HCT116 (cell line): ENCODE results near the gene VPS37B. TPM values are rescaled to one million over a fixed set of nuclear protein-coding genes. Genes with fewer than 3 reads are reported as not detected.

Source experiments
- ATAC-seq: fragments of 200-7000 bp; cut with Tn5 transposase; 2 replicates; pipeline ENCODE4 v1.9.1; 2020; ENCODE audit warnings: mild to moderate bottlenecking, moderate library complexity
- BruUV-seq: library from RNA; stranded (reverse); fragments of 400-500 nt; replicated peaks from 2 replicates; lab custom pipeline; 2021; lab: Mats Ljungman, UMichigan
- CTCF ChIA-PET: fragments of 300-600 bp; sonication (Branson Sonifier 250); formaldehyde crosslinking; loops from one replicate; lab custom pipeline; 2021; ENCODE audit warnings: antibody characterized with exemption; lab: Charles Lee
- POLR2A ChIA-PET: fragments of 300-600, 350-600 bp; sonication (Branson Sonifier 250); formaldehyde crosslinking; loops from one replicate; lab custom pipeline; 2021; ENCODE audit warnings: antibody characterized with exemption; lab: Charles Lee
- RAD21 ChIA-PET, 2 experiments: fragments of 300-600 bp; sonication (Branson Sonifier 250); formaldehyde crosslinking; loops; one replicate each; lab custom pipeline; 2023; ENCODE audit warnings: low total read pairs in 2 of 2; ENCODE audit not compliant: uncharacterized antibody in 2 of 2, unreplicated experiment in 2 of 2, low non-redundant PET in 1 of 2; lab: Charles Lee
- DNase-seq: peaks from one replicate; pipeline ENCODE4 v3.0.0-alpha.2; 2010; ENCODE audit warnings: low read depth, low spot score
- H2AFZ ChIP-seq: fragments of 200-600 bp; shearing (Covaris generic), sonication (generic); 2 replicates; pipeline ENCODE4 v1.6.1; 2017; ENCODE audit warnings: low read depth, mixed run types, mixed read lengths, antibody characterized with exemption, low read length; ENCODE audit not compliant: poor library complexity, severe bottlenecking
- H3K27ac ChIP-seq: 2 replicates; pipeline ENCODE4 v1.5.1; 2012; ENCODE audit warnings: low read depth, low read length
- H3K27me3 ChIP-seq: fragments of 200-600 bp; sonication (generic); 2 replicates; pipeline ENCODE4 v1.6.1; 2016; ENCODE audit warnings: mixed run types, low read length, mixed read lengths; ENCODE audit not compliant: insufficient read depth
- H3K36me3 ChIP-seq, 2 experiments: fragments of 200-500 bp in 1 of 2; fragments of 200-600 bp in 1 of 2; sonication (Bioruptor generic) in 1 of 2; sonication (generic) in 1 of 2; 2 replicates each; pipeline versions ENCODE4 v1.5.1 to v1.6.1; 2014 to 2016; ENCODE audit warnings: low read length in 2 of 2, inconsistent platforms in 1 of 2, mixed read lengths in 1 of 2, mixed run types in 1 of 2; ENCODE audit not compliant: insufficient read depth in 2 of 2, control insufficient read depth in 1 of 2
- H3K4me1 ChIP-seq, 2 experiments: fragments of 200-600 bp in 1 of 2; sonication (generic) in 1 of 2; 2 replicates each; pipeline versions ENCODE4 v1.5.1 to v1.6.1; 2012 to 2017; ENCODE audit warnings: low read length in 2 of 2, inconsistent platforms in 1 of 2, mild to moderate bottlenecking in 1 of 2, mixed read lengths in 1 of 2, mixed run types in 1 of 2, moderate library complexity in 1 of 2; ENCODE audit not compliant: insufficient read depth in 2 of 2, control insufficient read depth in 1 of 2
- H3K4me2 ChIP-seq: fragments of 200-600 bp; sonication (generic); 2 replicates; pipeline ENCODE4 v1.6.1; 2017; ENCODE audit warnings: mixed run types, low read length, mixed read lengths
- H3K4me3 ChIP-seq, 2 experiments: fragments of 200-600 bp in 1 of 2; sonication (generic) in 1 of 2; replicated peaks in 1 of 2; 2 replicates each; pipeline ENCODE4 v1.5.1; 2011 to 2016; ENCODE audit warnings: low read length in 2 of 2, control low read depth in 1 of 2, low read depth in 1 of 2, mild to moderate bottlenecking in 1 of 2, mixed read lengths in 1 of 2, mixed run types in 1 of 2
- H3K79me2 ChIP-seq: fragments of 200-600 bp; sonication (generic); 2 replicates; pipeline ENCODE4 v1.6.1; 2017; ENCODE audit warnings: mild to moderate bottlenecking, mixed run types, low read length, moderate library complexity, mixed read lengths; ENCODE audit not compliant: insufficient read depth
- H3K9ac ChIP-seq: fragments of 200-600 bp; sonication (generic); 2 replicates; pipeline ENCODE4 v1.6.1; 2016; ENCODE audit warnings: low read length, mixed read lengths
- H3K9me2 ChIP-seq: fragments of 200-600 bp; sonication (generic), shearing (Covaris generic); 2 replicates; pipeline ENCODE4 v1.6.1; 2017; ENCODE audit warnings: mixed run types, mild to moderate bottlenecking, moderate library complexity; ENCODE audit not compliant: insufficient read depth
- H3K9me3 ChIP-seq, 2 experiments: fragments of 200-500 bp in 1 of 2; fragments of 200-600 bp in 1 of 2; sonication (Bioruptor generic) in 1 of 2; sonication (generic) in 1 of 2; 2 replicates each; pipeline ENCODE4 v1.6.1; 2014 to 2017; ENCODE audit warnings: low read length in 2 of 2, mixed read lengths in 2 of 2, inconsistent platforms in 1 of 2, low read depth in 1 of 2, mild to moderate bottlenecking in 1 of 2, mixed run types in 1 of 2, moderate library complexity in 1 of 2; ENCODE audit not compliant: control insufficient read depth in 1 of 2, insufficient read depth in 1 of 2
- H4K20me1 ChIP-seq: fragments of 200-600 bp; sonication (generic), shearing (Covaris generic); 2 replicates; pipeline ENCODE4 v1.6.1; 2017; ENCODE audit warnings: mixed run types, mild to moderate bottlenecking, moderate library complexity; ENCODE audit not compliant: insufficient read depth
- CBX3 ChIP-seq: IDR thresholded peaks from 2 replicates; pipeline ENCODE4 v1.6.1; 2012; ENCODE audit warnings: low read depth
- CEBPB ChIP-seq: IDR thresholded peaks from 2 replicates; pipeline ENCODE4 v1.6.1; 2012; ENCODE audit warnings: low read depth
- EGR1 ChIP-seq: IDR thresholded peaks from 2 replicates; pipeline ENCODE4 v1.6.1; 2012; ENCODE audit warnings: low read depth
- ELF1 ChIP-seq: IDR thresholded peaks from 2 replicates; pipeline ENCODE4 v1.6.1; 2012; ENCODE audit warnings: low read depth, borderline replicate concordance
- EZH2 ChIP-seq: fragments of 200-600 bp; sonication (generic); IDR thresholded peaks from 2 replicates; pipeline ENCODE4 v1.6.1; 2017; ENCODE audit warnings: antibody characterized with exemption, mixed run types
- EZH2phosphoT487 ChIP-seq: fragments of 200-600 bp; IDR thresholded peaks from 2 replicates; pipeline ENCODE4 v1.6.1; 2018; ENCODE audit warnings: antibody characterized with exemption, borderline replicate concordance
- FOSL1 ChIP-seq: IDR thresholded peaks from 2 replicates; pipeline ENCODE4 v1.6.1; 2012; ENCODE audit warnings: low read depth
- JUND ChIP-seq: IDR thresholded peaks from 2 replicates; pipeline ENCODE4 v1.6.1; 2012
- POLR2A ChIP-seq: IDR thresholded peaks from 2 replicates; pipeline ENCODE4 v1.7.0; 2011; ENCODE audit warnings: borderline replicate concordance; ENCODE audit not compliant: insufficient read depth, insufficient read length; ENCODE audit errors: extremely low read depth
- POLR2AphosphoS5 ChIP-seq: IDR thresholded peaks from 2 replicates; pipeline ENCODE4 v1.6.1; 2011; ENCODE audit warnings: mild to moderate bottlenecking, low read depth, low read length, moderate library complexity
- RAD21 ChIP-seq: IDR thresholded peaks from 2 replicates; pipeline ENCODE4 v1.6.1; 2012; ENCODE audit warnings: low read depth, mild to moderate bottlenecking
- SIN3A ChIP-seq: IDR thresholded peaks from 2 replicates; pipeline ENCODE4 v1.6.1; 2012; ENCODE audit warnings: low read depth
- SP1 ChIP-seq: IDR thresholded peaks from 2 replicates; pipeline ENCODE4 v1.6.1; 2012; ENCODE audit warnings: low read depth
- SRF ChIP-seq: IDR thresholded peaks from 2 replicates; pipeline ENCODE4 v1.6.1; 2012; ENCODE audit warnings: low read depth
- TCF7L2 ChIP-seq: IDR thresholded peaks from 2 replicates; pipeline ENCODE4 v1.7.0; 2011; ENCODE audit warnings: borderline replicate concordance, inconsistent platforms; ENCODE audit not compliant: insufficient read depth, insufficient read length; ENCODE audit errors: extremely low read depth
- YY1 ChIP-seq: IDR thresholded peaks from 2 replicates; pipeline ENCODE4 v1.6.1; 2011; ENCODE audit warnings: low read length, low read depth, moderate library complexity, mild to moderate bottlenecking; ENCODE audit not compliant: insufficient replicate concordance; ENCODE audit errors: extremely low read depth
- ZFX ChIP-seq: fragments of 450-650 bp; IDR thresholded peaks from 2 replicates; pipeline ENCODE4 v1.6.1; 2017
- intact Hi-C: fragments of 100-400 bp; cut with micrococcal nuclease; formaldehyde crosslinking; loops from 2 replicates; pipeline ENCODE4 v1.10.0; 2022
- total RNA-seq: library from RNA; stranded (reverse); gene quantifications from one replicate; pipeline ENCODE4 v1.2.1, GENCODE V29; 2021; ENCODE audit not compliant: unreplicated experiment
- TF ChIP-seq, protein P1 (sequence below): IDR thresholded peaks from 2 replicates; pipeline ENCODE4 v1.6.1; 2011; ENCODE audit warnings: mild to moderate bottlenecking, low read length, moderate library complexity; ENCODE audit not compliant: insufficient replicate concordance; ENCODE audit errors: extremely low read depth
- TF ChIP-seq, protein P2 (sequence below): IDR thresholded peaks from 2 replicates; pipeline ENCODE4 v1.6.1; 2012
- TF ChIP-seq, protein P3 (sequence below), 3 experiments: fragments of 200-600 bp in 1 of 3; sonication (generic) in 1 of 3; IDR thresholded peaks in 2 of 3; conservative IDR thresholded peaks in 1 of 3; 2 replicates each; pipeline ENCODE4 v1.5.1; 2012 to 2017; ENCODE audit warnings: low read depth in 2 of 3, low read length in 2 of 3, antibody characterized with exemption in 1 of 3, borderline replicate concordance in 1 of 3, control low read depth in 1 of 3, mild to moderate bottlenecking in 1 of 3, mixed read lengths in 1 of 3, mixed run types in 1 of 3, moderate library complexity in 1 of 3; ENCODE audit not compliant: insufficient read depth in 1 of 3

VPS37B gene
- total RNA-seq, 1 experiment from 2014 or later, result 55.0 TPM

DNA sequence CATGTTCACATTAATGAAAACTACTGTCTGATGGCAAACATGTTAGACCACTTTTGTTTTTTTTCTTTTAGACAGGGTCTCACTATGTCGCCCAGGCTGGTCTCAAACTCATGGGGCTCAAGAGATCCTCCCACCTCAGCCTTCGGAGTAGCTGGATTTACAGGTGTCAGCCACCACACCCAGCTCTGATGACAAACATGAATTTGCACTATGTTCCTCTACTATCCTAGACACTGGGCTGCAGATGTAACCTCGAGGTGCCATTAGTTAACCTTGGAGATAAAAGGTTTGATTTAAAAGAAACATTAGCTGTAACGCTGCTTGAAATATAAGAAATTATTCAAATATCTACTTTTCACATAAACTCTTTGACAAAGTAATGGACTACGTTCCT, 8.1 kb downstream of the VPS37B start:
- ATAC-seq, result peak; percentile 47
- peak overlapping the region; percentile 69 for H3K9ac ChIP-seq
- peak overlapping the region; percentile 86 for H3K4me2 ChIP-seq
- H3K4me3 ChIP-seq, result peak overlapping the region; percentile 26 to 53; a peak in 3 of 4 replicates
- H3K27ac ChIP-seq, result peak overlapping the region; percentile 82
- H2AFZ ChIP-seq, result no peak overlapping the region
- peaks cover 12% of the 10 kb centered on the region; the same call in 1 of the 2 replicates for H4K20me1 ChIP-seq
- H3K79me2 ChIP-seq, result peaks cover 99% of the 10 kb centered on the region
- no peaks in the 10 kb centered on the region for H3K27me3 ChIP-seq
- peaks cover 66 to 90% of the 10 kb centered on the region in 2 experiments for H3K4me1 ChIP-seq
- no peaks in the 10 kb centered on the region for H3K36me3 ChIP-seq
- H3K9me3 ChIP-seq, result no peaks in the 10 kb centered on the region
- ChIA-PET RAD21 (interaction anchor here in 1 of 2 experiments (0.6 to 0.9 kb wide), 2 partner anchors 58 to 82 kb away, joined by 3 read pairs; no protein-coding TSS in a partner anchor), CTCF (interaction anchor here (0.6 kb wide), 1 partner anchor 248 kb away, joined by 3 read pairs; no protein-coding TSS in a partner anchor), POLR2A (interaction anchor here (1.0 to 2.5 kb wide), 9 partner anchors 10 to 346 kb away, joined by 3 to 14 read pairs (median 6); partner anchors contain the start of gene MTRFR)
- no TSS peak for BruUV-seq
- DNase-seq, result no peak
- TF ChIP-seq SP1, result no peak
- no peak for TF ChIP-seq CBX3
- no peak for TF ChIP-seq ZFX
- no peak for TF ChIP-seq SRF
- no peak for TF ChIP-seq POLR2AphosphoS5
- no peak for TF ChIP-seq RAD21
- no peak for TF ChIP-seq CEBPB
- TF ChIP-seq POLR2A, result no peak
- TF ChIP-seq ELF1, result no peak
- TF ChIP-seq FOSL1, result no peak
- TF ChIP-seq TCF7L2, result no peak
- no peak for TF ChIP-seq JUND
- TF ChIP-seq EZH2, result no peak
- TF ChIP-seq, protein P1, sequence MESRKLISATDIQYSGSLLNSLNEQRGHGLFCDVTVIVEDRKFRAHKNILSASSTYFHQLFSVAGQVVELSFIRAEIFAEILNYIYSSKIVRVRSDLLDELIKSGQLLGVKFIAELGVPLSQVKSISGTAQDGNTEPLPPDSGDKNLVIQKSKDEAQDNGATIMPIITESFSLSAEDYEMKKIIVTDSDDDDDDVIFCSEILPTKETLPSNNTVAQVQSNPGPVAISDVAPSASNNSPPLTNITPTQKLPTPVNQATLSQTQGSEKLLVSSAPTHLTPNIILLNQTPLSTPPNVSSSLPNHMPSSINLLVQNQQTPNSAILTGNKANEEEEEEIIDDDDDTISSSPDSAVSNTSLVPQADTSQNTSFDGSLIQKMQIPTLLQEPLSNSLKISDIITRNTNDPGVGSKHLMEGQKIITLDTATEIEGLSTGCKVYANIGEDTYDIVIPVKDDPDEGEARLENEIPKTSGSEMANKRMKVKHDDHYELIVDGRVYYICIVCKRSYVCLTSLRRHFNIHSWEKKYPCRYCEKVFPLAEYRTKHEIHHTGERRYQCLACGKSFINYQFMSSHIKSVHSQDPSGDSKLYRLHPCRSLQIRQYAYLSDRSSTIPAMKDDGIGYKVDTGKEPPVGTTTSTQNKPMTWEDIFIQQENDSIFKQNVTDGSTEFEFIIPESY, result no peak
- TF ChIP-seq SIN3A, result no peak
- TF ChIP-seq YY1, result no peak
- no peak for TF ChIP-seq EGR1
- TF ChIP-seq, protein P2, sequence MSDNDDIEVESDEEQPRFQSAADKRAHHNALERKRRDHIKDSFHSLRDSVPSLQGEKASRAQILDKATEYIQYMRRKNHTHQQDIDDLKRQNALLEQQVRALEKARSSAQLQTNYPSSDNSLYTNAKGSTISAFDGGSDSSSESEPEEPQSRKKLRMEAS, result no peak
- no peak for TF ChIP-seq EZH2phosphoT487
- TF ChIP-seq, protein P3, sequence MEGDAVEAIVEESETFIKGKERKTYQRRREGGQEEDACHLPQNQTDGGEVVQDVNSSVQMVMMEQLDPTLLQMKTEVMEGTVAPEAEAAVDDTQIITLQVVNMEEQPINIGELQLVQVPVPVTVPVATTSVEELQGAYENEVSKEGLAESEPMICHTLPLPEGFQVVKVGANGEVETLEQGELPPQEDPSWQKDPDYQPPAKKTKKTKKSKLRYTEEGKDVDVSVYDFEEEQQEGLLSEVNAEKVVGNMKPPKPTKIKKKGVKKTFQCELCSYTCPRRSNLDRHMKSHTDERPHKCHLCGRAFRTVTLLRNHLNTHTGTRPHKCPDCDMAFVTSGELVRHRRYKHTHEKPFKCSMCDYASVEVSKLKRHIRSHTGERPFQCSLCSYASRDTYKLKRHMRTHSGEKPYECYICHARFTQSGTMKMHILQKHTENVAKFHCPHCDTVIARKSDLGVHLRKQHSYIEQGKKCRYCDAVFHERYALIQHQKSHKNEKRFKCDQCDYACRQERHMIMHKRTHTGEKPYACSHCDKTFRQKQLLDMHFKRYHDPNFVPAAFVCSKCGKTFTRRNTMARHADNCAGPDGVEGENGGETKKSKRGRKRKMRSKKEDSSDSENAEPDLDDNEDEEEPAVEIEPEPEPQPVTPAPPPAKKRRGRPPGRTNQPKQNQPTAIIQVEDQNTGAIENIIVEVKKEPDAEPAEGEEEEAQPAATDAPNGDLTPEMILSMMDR (IDR thresholded peaks at IDR 0.05 in 2 of 3, conservative IDR thresholded peaks at IDR 0.05 in 1 of 3; ENCODE audit: borderline replicate concordance in 1 of 3, insufficient read depth in 1 of 3, low read depth in 2 of 3, low read length in 2 of 3), result no peak
- no peaks in the 10 kb centered on the region for H3K9me2 ChIP-seq
- intact Hi-C loops, result loop anchor here (5.0 kb wide), 1 partner anchor 34 kb away; no protein-coding TSS in a partner anchor
